Activated T-helper 1 cell treated with anti-CD3 and anti-CD28 coated beads, Interleukin-12 subunit alpha, Interleukin-12 subunit beta, Interleukin-2, Interleukin-4 antibody, amounts not matched to agents 30 ng/mL and 10 ng/mL and 1 ng/mL, durations not matched to agents 14 hours and 24 hours and 36 hours (primary cell): ENCODE data around the gene HLA-DQA1. TPM values are rescaled to one million over a fixed set of nuclear protein-coding genes. Genes with fewer than 3 reads are reported as not detected.
"Not testable (repeated sequence)": the region's sequence is repeated elsewhere in the genome, so short reads cannot be mapped to it uniquely, and the experiment has no call there.

Experiments used
- DNase-seq: peaks from one replicate; pipeline ENCODE4 v3.0.0; 2021; ENCODE audit warnings: low spot score
- H3K27ac Mint-ChIP-seq: one replicate; pipeline ENCODE4 v1.8.0; 2021; ENCODE audit warnings: mild to moderate bottlenecking, mixed read lengths
- H3K27me3 Mint-ChIP-seq: one replicate; pipeline ENCODE4 v1.8.0; 2022; ENCODE audit warnings: mild to moderate bottlenecking, moderate library complexity, mixed read lengths; ENCODE audit not compliant: insufficient read depth
- H3K36me3 Mint-ChIP-seq: one replicate; pipeline ENCODE4 v1.8.0; 2021; ENCODE audit warnings: low read depth, mixed read lengths
- H3K4me1 Mint-ChIP-seq: one replicate; pipeline ENCODE4 v1.8.0; 2021; ENCODE audit warnings: low read depth, mixed read lengths
- H3K4me3 Mint-ChIP-seq: one replicate; pipeline ENCODE4 v1.8.0; 2021; ENCODE audit warnings: mild to moderate bottlenecking, moderate library complexity, mixed read lengths
- H3K9me3 Mint-ChIP-seq: one replicate; pipeline ENCODE4 v1.8.0; 2021; ENCODE audit warnings: mixed read lengths
- intact Hi-C: fragments of 100-400 bp; cut with micrococcal nuclease; formaldehyde crosslinking; loops from one replicate; pipeline ENCODE4 v1.15.1; 2024
- total RNA-seq: library from RNA; stranded (reverse); gene quantifications from 2 replicates; pipeline ENCODE4 v1.2.3, GENCODE V29; 2022

The HLA-DQA1 gene
- total RNA-seq, 1 donor from 2014 or later, result 12.5 TPM

DNA sequence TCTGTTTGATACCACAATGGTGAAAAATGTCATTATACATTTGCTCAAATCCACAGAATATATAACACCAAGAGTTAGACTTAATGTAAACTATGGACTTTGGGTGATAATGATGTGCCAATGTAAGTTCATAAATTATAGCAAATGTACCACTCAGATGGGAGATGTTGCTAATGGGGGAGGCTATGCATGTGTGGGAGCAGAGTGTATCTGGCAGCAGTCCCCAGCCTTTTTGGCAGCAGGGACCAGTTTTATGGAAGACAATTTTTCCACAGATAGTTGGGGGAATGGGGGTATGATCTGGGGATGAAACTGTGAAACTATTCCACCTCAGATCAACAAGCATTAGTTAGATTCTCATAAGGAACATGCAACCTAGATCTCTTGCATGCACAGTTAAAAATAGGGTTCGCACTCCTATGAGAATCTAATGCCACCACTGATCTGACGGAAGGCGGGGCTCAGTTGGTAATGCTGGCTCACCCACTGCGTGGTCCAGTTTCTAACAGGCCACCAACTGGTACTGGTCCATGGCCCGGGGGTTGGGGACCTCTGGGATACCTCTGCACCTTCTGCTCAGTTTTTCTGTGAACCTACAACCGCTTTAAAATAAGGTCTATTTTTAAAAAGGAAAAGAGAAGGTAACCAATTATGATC, 8.0 kb downstream of the HLA-DQA1 start:
- intact Hi-C loops, result no loop called here
- DNase-seq, result no peak
- Mint-ChIP-seq H3K4me1 (peaks cover 27% of the 10 kb centered on the region), H3K9me3 (no peaks in the 10 kb centered on the region), H3K27ac (no peak overlapping the region), H3K36me3 (peaks cover 10% of the 10 kb centered on the region), H3K27me3 (peaks cover 2% of the 10 kb centered on the region), H3K4me3 (no peak overlapping the region)

DNA sequence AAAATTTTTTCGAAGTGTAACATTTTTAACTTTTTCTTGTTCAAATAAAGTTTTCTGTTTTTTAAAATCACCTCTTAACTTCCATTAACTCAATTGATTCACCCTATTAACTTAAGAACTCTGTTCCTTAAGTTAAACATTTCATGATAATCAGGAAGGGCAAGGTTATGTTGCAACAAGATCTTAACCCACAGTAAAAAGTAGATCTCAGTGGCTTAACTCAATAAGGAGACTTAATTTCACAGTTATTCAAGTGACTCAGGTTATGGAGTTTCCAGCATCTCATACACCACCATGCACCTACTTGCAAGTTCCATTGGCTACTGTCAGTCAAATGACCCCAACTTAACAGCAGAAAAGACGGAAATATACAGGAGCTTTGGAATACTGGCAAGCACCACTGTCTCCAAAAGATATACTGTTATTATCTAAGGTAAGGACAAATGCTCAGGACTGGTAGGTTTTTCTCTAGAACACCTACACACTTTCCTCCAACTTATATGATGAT, 18.1 kb downstream of the HLA-DQA1 start:
- H3K4me3 Mint-ChIP-seq, result no peak overlapping the region
- DNase-seq, result no peak
- peaks cover 26% of the 10 kb centered on the region for H3K4me1 Mint-ChIP-seq
- peaks cover 4% of the 10 kb centered on the region for H3K36me3 Mint-ChIP-seq
- peaks cover 5% of the 10 kb centered on the region for H3K27me3 Mint-ChIP-seq
- H3K27ac Mint-ChIP-seq, result no peak overlapping the region
- intact Hi-C loops, result no loop called here
- peaks cover 7% of the 10 kb centered on the region for H3K9me3 Mint-ChIP-seq

DNA sequence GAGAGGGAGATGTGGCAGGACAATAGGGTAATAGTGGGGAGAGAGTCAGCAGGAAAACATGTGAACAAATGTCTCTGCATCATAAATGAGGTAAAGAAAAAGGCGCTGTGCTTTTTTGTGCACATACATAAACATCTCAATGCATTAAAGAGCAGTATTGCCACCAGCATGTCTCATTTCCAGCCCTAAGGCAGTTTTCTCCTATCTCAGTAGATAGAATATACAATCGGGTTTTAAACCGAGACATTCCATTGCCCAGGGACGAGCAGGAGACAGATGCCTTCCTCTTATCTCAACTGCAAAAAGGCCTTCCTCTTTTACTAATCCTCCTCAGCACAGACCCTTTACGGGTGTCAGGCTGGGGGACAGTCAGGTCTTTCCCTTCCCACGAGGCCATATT, 20.1 kb downstream of the HLA-DQA1 start:
- intact Hi-C loops, H3K4me3 Mint-ChIP-seq: not testable (repeated sequence)

DNA sequence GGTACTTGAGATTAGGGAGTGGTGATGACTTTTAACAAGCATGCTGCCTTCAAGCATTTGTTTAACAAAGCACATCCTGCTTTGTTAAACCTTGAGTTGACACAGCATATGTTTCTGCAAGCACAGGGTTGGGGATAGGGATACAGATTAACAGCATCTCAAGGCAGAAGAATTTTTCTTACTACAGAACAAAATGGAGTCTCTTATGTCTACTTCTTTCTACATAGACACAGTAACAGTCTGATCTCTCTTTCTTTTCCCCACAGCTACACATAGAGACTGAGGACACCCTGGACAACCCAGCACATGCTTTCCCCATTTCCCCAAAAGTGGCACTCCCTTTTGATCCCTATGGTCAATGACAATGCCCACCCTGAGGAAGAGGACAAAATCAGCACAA, 20.6 kb downstream of the HLA-DQA1 start:
- H3K27ac Mint-ChIP-seq, H3K9me3 Mint-ChIP-seq, H3K27me3 Mint-ChIP-seq, H3K36me3 Mint-ChIP-seq, DNase-seq, intact Hi-C loops, H3K4me3 Mint-ChIP-seq: not testable (repeated sequence)
- H3K4me1 Mint-ChIP-seq, result peaks cover 33% of the 10 kb centered on the region

More for the DNA sequence above, 20.1 kb downstream of the HLA-DQA1 start:
- not testable (repeated sequence) for H3K36me3 Mint-ChIP-seq, H3K27ac Mint-ChIP-seq, H3K27me3 Mint-ChIP-seq, DNase-seq, H3K9me3 Mint-ChIP-seq
- H3K4me1 Mint-ChIP-seq, result peaks cover 33% of the 10 kb centered on the region

DNA sequence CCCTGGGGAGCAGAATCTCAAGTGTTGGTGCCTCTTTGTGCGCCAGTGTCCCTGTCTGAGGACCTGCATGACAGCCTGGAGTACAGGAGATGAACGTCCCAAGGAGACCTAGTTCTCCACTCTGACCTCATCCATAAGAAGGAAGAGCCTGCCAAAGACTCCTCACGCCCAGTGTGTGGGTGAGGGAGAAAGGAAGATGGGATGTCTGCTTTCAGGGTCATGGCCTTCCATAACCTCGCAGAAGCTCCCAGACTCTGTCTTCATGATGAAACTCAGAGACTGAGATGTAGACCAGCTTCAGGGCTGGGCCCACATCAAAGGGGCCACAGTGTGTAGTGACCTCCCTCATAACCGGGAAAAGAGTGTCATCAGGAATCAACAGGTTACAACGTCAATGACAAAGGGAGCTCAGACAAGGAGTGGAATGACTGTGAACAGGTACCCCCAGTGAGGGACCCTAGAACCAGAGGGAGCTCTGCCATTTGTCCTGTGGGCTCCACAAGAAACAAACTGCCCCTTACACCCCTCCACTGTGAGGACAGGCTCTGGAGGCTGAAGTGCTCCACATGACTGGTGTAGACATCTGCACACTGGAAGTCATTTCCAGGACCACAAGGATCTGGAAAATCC, 21.2 kb downstream of the HLA-DQA1 start:
- peaks cover 7% of the 10 kb centered on the region for H3K9me3 Mint-ChIP-seq
- peaks cover 9% of the 10 kb centered on the region for H3K27me3 Mint-ChIP-seq
- peaks cover 7% of the 10 kb centered on the region for H3K36me3 Mint-ChIP-seq
- no peak overlapping the region for H3K4me3 Mint-ChIP-seq
- no peak for DNase-seq
- intact Hi-C loops, result no loop called here
- no peak overlapping the region for H3K27ac Mint-ChIP-seq
- H3K4me1 Mint-ChIP-seq, result peaks cover 33% of the 10 kb centered on the region

DNA sequence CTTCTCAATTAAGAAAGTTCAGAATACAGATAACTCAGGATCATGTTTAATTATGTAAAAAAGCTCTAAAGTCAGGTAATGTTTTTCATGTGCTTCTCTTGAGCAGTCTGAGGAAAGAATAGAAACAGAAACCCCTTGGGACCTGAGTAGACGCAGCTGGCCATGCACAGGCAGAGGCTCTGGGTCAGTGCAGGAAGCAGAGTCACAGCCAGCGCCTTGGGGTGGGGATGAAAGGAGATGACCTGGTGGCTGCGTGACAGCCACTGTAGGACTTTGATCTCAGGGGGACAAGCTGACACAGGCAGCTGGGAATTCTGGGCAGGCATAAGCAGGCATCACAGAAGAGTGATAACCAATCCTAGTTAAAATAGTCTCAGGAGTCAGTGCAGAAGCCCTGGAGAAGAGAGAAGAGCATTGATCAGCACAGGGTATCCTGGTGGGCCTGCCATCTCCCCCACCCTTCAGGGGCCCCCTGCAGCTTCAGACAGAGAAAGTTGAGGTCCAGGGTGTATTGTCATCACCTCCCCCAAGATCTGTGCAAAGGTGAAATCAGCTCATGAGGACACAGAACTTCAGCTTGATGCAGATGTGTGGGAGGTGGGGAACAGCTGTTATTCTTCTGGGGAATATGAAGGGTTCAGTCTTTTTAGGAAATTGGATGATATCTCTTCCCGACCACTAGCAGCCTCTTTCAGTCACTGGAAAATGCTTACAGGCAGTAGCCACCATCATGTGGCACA, 22.8 kb downstream of the HLA-DQA1 start:
- Mint-ChIP-seq H3K9me3 (peaks cover 7% of the 10 kb centered on the region), H3K36me3 (peaks cover 10% of the 10 kb centered on the region)

DNA sequence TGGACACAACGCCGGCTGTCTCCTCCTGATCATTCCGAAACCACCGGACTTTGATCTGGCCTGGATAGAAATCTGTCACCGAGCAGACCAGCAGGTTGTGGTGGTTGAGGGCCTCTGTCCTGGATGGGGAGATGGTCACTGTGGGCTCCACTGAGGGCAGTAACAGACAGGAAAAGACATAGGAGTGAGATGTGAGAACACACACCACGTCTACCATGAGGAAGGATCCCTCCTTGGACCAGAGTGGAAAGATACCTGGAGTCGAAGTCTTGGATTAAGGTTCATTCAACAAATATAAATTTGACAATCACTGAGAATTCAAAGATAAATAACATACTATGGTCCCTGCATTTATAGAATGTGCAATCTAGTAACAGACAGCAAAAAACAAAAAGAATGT, 24.9 kb downstream of the HLA-DQA1 start:
- Mint-ChIP-seq H3K27ac (no peak overlapping the region), H3K9me3 (no peaks in the 10 kb centered on the region), H3K4me1 (peaks cover 51% of the 10 kb centered on the region), H3K27me3 (peaks cover 31% of the 10 kb centered on the region), H3K4me3 (no peak overlapping the region), H3K36me3 (peaks cover 18% of the 10 kb centered on the region)
- intact Hi-C loops, result no loop called here
- no peak for DNase-seq

More for the DNA sequence above, 22.8 kb downstream of the HLA-DQA1 start:
- Mint-ChIP-seq H3K4me3 (no peak overlapping the region), H3K27me3 (peaks cover 12% of the 10 kb centered on the region), H3K27ac (peak overlapping the region; percentile 27), H3K4me1 (peaks cover 38% of the 10 kb centered on the region)
- no peak for DNase-seq
- intact Hi-C loops, result no loop called here

DNA sequence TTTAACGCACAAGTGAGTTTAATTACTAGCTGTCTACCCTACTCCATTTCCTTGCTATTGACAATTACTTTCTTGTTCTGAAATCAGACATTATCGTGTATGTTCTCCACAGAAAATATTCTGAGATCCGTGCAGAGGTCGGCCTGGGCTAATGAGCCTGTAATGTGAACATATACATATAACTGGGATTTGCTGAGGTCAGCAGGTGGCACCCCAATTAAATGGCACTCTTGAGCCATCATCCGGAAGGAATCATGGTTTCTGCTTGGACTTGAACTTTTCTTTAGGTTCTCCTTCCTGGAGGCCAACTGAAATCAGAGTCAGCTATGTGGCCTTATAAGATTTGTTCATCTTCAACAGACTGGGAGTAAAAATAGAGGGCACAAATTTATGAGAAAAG, 25.6 kb downstream of the HLA-DQA1 start:
- Mint-ChIP-seq H3K36me3 (peaks cover 18% of the 10 kb centered on the region), H3K27me3 (peaks cover 31% of the 10 kb centered on the region), H3K4me3 (no peak overlapping the region), H3K9me3 (no peaks in the 10 kb centered on the region), H3K4me1 (peaks cover 58% of the 10 kb centered on the region), H3K27ac (no peak overlapping the region)
- intact Hi-C loops, result no loop called here
- DNase-seq, result no peak

DNA sequence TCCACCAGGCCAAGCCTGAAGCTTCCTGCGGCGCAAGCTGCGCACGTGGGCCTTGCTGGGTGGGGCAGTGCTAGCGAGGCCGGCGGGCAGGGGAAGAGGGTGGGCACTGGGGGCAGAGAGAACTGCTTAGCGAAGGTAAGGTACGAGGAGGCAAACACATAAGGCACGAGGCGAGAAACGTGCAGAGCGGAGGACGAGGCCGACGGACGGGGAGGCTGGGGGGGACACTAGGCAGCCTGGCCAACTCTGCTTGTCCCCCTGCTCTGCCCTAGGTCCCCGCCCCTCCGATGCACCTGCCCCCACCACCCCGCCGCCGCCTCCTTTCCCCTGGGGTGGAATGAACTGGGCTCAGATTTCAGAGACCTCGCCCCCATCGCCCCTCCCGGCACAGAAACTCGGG, 27.1 kb downstream of the HLA-DQA1 start:
- peaks cover 14% of the 10 kb centered on the region for H3K36me3 Mint-ChIP-seq
- peak overlapping the region; percentile 87 for H3K4me3 Mint-ChIP-seq
- H3K27ac Mint-ChIP-seq, result no peak overlapping the region
- no peaks in the 10 kb centered on the region for H3K9me3 Mint-ChIP-seq
- H3K4me1 Mint-ChIP-seq, result peaks cover 61% of the 10 kb centered on the region
- DNase-seq, result no peak
- intact Hi-C loops, result loop anchor here (2.0 kb wide), 1 partner anchor 54 kb away; no protein-coding TSS in a partner anchor
- H3K27me3 Mint-ChIP-seq, result peaks cover 27% of the 10 kb centered on the region

DNA sequence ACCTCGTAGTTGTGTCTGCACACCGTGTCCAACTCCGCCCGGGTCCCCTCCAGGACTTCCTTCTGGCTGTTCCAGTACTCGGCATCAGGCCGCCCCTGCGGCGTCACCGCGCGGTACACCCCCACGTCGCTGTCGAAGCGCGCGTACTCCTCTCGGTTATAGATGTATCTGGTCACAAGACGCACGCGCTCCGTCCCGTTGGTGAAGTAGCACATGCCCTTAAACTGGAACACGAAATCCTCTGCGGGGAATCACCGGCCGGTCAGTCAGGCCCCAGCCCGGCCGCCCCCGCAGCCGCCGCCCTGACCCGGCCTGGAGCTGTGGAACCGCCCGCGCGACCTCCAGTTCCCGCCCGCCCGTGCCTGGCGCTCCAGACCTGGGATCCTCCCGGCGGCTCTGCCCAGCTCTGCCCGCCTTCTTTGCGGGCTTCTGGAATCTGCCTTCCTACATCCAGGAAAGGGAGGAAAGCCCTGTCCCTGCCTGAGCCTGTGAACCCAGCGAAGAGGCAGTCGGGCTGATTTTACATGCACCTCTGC, 27.7 kb downstream of the HLA-DQA1 start:
- peak overlapping the region; percentile 72 for H3K27ac Mint-ChIP-seq
- no peaks in the 10 kb centered on the region for H3K9me3 Mint-ChIP-seq
- peaks cover 56% of the 10 kb centered on the region for H3K4me1 Mint-ChIP-seq
- H3K27me3 Mint-ChIP-seq, result peaks cover 27% of the 10 kb centered on the region
- H3K36me3 Mint-ChIP-seq, result peaks cover 14% of the 10 kb centered on the region
- intact Hi-C loops, result loop anchor here (1.0 to 5.0 kb wide), 3 partner anchors 42 to 187 kb away; partner anchors contain the start of genes PSMB9 and TAP1
- peak; percentile 34 for DNase-seq
- H3K4me3 Mint-ChIP-seq, result peak overlapping the region; percentile 87

DNA sequence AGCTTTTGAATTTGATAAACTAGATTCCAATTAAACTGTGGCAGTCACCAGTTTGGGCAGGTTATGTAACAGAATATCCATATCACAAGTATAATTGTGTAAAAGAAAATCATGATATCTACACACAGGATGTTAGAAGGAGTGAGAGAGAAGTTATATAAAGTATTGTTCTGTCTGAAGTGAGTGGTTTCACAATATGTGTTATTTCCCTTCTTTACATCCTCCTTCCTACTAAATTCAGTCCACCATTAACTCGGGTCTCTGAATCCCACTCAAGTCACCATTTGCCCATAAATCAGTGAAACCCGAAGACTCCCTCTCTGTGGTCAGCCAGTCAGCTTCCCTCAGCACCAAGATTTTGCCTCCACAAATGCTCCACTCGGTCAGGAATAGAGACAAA, 28.5 kb downstream of the HLA-DQA1 start:
- DNase-seq, result no peak
- Mint-ChIP-seq H3K4me1 (peaks cover 49% of the 10 kb centered on the region), H3K4me3 (peak overlapping the region; percentile 87), H3K9me3 (no peaks in the 10 kb centered on the region), H3K27me3 (peaks cover 30% of the 10 kb centered on the region), H3K27ac (peak overlapping the region; percentile 72), H3K36me3 (peaks cover 14% of the 10 kb centered on the region)
- intact Hi-C loops, result loop anchor here (1.0 to 5.0 kb wide), 3 partner anchors 42 to 187 kb away; partner anchors contain the start of genes PSMB9 and TAP1

DNA sequence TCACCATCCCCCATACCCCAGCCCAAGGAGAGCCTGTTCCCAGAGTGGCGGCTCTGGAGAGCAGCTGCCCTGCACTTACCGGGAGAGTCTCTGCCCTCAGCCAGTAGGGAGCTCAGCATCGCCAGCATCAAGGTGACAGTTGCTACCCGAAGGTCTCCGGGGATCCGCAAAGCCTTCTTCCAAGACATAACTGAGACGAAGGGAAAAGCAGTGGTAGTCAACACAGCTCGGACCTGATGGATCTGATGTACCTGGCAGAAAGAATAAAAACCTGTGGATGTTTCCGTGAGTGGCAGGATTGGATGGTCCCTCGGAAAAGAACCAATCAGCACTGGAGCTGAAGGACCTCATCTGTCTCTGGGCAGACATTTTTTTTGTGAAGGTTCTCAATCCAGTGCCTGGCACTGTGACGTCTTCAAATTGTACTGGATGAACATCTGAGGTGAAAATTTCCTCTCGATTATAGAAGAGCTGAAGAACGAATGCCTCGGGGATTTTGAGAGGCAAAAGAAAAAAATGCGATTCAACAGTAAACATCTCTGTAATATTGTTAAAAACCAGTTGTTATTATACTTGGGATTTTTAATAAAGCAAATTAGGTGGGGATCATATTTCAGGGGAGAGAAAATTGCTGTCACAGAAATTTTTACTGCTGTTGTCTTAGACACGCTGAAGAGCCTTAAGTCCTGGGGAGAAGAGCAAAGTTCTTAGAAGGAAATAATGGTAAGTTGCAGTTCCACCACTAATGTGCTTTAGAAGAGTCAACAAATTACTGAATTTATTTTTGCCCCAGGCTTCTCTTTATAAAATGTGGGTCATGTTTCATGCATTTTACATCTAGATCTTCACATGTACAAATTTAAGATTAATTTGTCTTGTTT, 29.5 kb downstream of the HLA-DQA1 start, which contains the start of gene HLA-DQB1:
TSS of gene HLA-DQB1 (minus strand) at position 238 of the 881 bp plus-strand sequence. CDS start at position 188, 50 bp downstream.
- H3K4me3 Mint-ChIP-seq, result peak within 1 kb of the TSS; percentile 87
- no peaks in the 10 kb centered on the region for H3K9me3 Mint-ChIP-seq
- peaks cover 32% of the 10 kb centered on the region for H3K27me3 Mint-ChIP-seq
- peak within 1 kb of the TSS; percentile 72 for H3K27ac Mint-ChIP-seq
- peaks cover 45% of the 10 kb centered on the region for H3K4me1 Mint-ChIP-seq
- peaks cover 14% of the 10 kb centered on the region for H3K36me3 Mint-ChIP-seq
- intact Hi-C loops, result loop anchor here (5.0 kb wide), 1 partner anchor 186 kb away; the partner anchor contains the start of genes PSMB9 and TAP1
- peak; percentile 57 for DNase-seq
